Stimulated activated CD4-positive, alpha-beta T cell treated with anti-CD3 and anti-CD28 coated beads, Interleukin-12 subunit alpha, Interleukin-12 subunit beta, amount 100 ng/mL, for 48 hours (primary cell): ENCODE data around the gene SHROOM1.

Source experiments
- DNase-seq, 3 donors: peaks; one replicate each; pipeline ENCODE4 v3.0.0-alpha.2; 2020; ENCODE audit warnings: low read depth in 2 of 3, low spot score in 1 of 3

Gene SHROOM1

DNA sequence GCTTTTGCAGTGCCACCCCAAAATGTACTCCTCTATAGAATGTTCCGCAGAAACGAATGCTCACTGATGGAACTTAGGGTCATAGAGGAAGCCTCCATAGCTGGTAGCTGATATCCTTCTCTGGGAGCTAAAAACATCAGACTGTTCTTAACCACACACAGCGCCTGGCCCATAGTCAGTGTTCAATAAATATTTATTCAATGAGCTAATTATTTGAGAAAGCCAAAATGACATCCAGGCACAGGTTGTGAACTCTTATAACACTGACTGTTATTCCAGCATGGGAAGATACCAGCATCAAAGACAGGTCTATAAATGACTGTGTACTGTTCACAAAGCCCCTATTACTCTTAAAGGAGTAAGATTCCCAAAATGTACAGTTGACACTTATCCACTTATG lies 22.9 kb upstream of the SHROOM1 start:
- no peak for DNase-seq

DNA sequence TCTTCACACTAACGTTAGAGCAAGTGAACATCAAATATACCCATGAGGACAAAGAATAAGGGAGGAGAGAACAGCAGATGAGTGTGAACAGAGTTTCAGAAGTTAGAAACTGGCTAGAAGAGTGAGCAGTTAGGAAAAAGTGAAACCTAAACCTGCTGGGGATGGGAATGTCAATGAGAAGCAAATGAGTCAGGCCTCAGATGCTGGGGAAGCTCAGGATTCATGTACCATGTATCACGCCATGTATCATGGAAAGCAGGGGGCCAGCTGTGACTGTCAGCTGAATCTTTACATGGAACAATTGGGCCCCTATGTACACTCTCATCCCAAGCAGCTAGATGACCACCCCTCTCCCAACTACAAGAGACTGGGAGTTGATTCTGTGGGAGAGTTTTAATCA lies 19.6 kb upstream of the SHROOM1 start:
- DNase-seq = no peak

DNA sequence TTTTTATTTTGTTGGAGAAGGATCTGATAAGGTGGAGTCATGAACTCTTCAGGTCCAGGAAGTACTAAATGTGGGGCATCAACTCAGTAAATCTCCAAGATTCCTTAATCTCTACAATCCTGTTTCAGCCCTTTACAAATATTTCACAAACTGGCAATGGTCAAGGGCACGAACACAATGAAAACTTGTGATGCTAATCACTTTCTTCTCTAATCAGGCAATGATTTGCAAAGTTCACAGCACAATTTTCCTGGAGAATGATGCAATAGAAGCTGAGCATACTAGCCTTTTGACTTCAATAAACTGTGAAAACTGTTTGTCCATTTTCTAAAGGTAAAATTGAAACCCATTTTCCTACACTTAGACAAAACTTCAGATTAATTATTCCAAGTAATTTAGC lies 18.9 kb upstream of the SHROOM1 start:
- DNase-seq = no peak

DNA sequence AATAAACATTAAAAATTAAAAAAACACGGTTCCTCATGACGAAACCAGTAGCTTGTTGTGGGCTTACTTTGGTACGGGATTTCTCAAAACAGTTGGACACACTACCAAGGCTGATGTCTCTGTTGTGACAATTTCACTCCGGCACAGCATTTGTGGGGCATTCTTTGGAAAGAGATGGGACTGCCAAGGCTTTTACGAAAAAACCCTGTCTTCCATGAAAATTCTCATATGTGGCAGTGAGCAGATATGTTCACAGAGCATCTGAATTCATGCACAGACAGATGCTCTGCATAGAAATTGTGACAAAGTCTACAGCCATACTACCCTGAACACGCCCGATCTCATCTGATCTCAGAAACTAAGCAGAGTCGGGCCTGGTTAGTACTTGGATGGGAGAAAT lies 17.8 kb upstream of the SHROOM1 start:
- DNase-seq = no peak

DNA sequence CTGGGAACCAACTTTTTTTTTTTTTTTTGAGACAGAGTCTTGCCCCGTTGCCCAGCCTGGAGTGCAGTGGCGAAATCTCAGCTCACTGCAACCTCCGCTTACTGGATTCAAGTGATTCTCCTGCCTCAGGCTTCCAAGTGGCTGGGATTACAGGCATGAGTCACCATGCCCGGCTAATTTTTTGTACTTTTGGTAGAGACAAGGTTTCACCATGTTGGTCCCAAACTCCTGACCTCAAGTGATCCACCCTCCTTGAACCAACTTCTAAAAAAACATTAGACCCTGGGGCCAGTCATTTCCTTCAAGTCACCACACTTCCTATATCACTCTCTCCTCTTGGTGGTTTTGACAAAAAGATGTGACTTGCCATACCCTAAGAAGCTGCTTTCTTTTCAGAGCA lies 10.9 kb upstream of the SHROOM1 start:
- no peak for DNase-seq

DNA sequence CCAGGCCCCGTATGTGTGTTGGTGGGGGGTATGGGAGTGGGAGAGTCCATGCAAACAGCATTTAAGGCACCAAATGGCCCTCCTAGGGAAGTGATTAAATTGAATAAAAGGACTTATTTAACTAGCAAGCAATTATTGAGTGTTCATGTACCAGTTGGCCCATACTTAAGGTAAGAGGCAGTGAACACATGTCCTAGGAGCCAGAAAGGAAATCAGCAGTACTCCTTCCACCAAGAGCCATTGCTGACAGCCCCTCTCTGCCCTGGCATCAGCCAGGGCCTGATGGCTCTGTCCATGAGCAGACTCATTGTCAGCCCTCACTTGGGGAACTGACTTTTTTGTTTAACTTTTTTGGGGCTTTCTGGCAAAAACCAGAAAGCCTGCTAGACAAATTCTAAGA lies 10.4 kb upstream of the SHROOM1 start:
- no peak for DNase-seq

DNA sequence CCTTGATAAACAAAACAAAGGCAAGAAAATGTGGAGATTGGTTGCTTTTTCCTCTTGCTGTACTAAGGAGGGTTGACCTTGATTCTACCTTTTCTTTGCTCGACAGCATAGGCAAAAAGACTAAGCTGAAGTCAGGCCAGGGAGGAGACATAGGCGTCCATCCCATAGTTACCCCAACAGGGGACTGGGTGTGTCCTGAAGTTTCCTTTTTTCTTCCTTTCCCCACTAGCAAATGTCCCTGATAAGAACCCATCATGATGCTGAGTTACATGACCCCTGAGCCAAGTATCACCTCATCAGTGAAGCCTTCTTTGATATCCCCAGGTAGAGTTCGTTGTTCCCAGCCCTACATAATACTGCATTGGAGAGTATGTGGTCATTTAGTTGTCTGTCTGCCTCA lies 9.9 kb upstream of the SHROOM1 start:
- DNase-seq = no peak

DNA sequence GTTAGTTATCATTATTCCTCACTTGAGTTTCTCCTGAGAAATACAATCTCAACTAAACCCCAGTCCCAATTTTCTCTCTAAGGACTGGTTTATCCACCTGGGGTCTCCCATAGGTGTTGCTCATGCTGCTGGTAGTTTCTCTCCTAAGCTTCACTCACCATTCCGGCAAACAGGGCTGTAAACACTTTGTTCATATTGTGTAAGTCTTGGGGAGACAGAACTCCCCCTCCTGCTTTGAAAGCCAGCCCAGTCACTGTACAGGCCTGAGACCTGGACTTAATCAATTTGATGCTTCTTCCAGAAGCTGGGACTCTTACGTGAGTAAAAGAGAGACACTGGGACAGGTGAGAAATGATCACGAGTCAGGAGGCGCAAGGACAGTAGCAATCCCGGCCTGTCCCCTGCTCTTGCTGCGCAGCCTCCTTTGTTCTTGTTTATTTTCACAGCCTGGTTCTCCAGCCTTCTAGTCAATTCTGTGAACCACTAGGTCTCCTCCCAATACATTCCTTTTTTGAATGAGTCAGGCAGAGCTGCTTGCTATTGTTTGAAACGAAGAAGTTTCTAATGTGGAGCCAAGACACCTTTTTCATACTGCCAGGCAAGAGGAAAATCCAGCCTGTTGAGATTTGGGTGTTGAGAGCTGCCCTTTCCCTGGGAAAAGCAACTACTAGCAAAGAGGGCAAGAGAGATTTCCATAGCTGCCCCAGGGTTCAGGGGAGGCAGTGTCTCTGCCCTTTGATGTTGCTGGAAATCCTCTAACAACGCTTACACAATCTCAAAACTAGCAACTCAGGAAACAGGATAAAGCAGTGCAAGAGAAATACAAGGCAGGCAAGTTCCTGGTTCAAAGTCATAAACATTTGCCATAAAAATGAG lies 9.2 kb upstream of the SHROOM1 start:
- DNase-seq = no peak

DNA sequence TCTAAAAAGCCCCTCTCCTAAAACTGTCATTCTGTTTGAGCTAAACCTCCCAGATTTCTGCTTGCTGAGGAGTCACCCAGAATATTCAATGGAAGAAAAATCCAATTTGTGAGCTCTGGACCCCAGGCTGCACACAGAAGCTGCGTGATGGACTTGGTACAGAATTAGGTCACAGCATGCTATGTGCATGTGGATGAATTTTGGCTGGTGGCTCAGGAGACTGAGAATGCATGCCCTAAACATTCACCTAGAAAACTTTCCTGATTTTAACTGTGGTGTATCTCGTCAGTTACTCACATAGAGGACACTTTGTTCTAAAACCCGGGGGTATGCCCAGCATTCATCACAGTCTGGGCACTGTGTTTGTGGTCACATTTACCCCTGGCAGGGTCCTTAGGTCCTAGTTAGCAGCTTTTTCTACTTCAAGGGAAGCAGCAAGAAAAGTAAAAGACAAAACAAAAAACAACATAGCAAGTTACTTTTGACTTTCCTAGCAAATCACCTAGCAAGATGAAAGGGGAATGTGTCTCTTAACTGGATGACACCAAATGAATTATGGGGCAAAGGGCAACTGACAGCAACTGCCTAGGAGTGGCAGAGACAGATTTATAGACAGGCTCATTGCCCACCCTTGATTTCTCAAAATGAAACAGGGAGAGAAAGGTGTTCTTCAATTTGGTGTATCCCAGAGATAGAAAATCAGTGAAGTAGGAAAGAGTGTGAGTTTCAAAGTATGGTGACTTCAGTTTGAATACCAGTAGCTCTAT lies 8.3 kb upstream of the SHROOM1 start:
- no peak for DNase-seq

DNA sequence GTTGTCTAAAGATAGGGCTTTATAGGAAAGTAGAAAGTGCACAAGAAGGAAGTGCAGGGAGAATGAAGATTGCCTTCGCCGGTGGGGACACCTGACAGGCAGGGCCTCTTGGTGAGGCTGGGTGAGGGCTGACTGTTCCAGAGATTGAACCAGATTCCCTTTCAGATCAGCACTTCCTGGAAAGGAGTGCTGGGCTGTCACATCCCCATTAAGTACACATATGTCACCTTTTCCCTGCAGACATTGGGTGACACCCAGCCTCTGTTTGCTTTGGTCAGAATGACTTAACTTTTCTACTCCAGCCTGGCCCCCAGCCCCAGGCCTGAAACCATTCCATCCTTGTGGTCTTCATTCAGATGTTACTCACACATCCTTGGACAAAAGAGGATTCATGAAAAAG lies 7.4 kb upstream of the SHROOM1 start:
- DNase-seq = no peak

DNA sequence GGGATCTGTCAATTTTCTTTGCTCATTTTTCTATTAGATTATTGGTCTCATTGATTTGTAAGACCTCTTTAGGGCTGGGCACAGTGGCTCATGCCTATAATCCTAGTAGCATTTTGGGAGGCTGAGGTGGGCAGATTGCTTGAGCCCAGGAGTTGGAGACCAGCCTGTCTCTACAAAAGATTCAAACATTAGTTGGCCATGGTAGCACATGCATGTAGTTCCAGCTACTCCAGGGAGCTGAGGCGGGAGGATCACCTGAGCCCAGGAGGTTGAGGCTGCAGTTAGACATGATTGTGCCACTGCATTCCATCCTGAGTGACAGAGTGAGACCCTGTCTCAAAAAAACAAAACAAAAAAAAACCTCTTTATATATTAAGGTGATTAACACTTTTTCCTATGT lies 6.4 kb upstream of the SHROOM1 start:
- no peak for DNase-seq

DNA sequence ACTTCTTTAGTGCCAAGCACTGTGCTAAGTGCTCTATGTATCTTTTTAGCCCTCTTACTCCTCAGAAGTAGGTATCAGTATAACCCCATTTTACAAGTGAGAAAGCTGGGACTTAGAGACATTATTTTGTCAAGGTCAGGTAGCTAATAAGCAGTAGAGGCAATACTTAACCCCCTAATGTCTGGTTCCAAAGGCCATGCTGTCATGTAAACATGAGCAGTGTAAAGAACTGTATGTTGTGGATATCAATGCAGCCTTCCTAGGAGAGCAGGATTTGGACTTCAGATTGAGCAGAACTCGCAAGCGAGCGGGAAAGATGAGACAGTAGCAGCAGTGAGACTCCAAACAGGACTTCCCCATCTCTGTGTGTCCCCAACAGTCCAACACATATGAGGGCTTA lies 3.6 kb upstream of the SHROOM1 start:
- DNase-seq = no peak

DNA sequence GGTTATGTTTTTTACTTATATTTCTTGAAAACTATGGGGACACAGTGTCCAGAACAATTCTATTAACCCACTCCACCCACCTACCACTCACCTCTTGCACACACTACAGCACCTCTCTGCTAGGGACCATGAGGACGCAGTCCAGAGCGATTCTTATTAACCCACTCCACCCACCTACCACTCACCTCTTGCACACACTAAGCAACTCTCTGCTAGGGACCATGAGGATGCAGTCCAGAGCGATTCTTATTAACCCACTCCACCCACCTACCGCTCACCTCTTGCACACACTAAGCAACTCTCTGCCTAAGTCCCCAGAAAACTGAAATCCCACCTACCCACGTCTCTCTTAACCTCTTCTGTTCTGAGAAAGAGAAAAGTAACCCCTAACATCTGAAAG lies 2.2 kb upstream of the SHROOM1 start:
- no peak for DNase-seq

DNA sequence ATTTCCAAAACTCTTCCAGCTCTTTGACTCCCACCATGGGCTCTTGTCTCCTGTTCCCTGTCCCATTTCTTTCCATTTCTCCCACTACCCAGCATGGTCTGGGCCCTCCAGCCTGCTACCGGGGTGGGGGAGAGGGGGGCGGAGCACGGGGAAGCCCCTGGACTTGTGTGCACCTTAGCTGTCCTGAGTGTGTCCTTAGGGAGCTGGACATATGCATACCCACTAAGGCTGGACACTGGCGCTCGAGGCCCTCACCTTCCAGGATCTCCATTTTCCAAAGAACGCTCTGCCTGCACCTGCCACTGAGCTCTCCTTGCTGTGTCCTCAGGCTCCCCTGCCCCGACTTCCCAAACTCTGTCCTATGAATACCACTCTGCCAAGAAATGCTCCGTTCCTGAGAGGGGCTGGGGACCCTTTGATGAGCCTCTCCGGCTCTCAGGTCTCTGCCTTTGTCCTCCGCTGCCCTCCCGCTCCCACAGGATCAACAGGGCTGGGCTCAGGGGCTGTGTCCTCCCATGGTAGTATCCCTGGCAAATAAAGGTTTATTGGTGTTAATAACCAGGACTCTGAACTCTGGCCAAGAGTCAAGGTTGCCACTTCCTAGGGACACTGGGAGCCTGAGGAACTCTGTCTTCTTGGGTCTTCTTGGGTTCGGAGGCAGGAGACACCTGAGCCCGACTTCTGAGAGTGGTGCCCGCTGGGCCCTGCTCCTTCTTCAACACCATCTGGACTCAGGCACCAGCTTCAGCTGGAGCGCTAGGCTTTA lies 831 bp upstream of the SHROOM1 start:
- no peak for DNase-seq

DNA sequence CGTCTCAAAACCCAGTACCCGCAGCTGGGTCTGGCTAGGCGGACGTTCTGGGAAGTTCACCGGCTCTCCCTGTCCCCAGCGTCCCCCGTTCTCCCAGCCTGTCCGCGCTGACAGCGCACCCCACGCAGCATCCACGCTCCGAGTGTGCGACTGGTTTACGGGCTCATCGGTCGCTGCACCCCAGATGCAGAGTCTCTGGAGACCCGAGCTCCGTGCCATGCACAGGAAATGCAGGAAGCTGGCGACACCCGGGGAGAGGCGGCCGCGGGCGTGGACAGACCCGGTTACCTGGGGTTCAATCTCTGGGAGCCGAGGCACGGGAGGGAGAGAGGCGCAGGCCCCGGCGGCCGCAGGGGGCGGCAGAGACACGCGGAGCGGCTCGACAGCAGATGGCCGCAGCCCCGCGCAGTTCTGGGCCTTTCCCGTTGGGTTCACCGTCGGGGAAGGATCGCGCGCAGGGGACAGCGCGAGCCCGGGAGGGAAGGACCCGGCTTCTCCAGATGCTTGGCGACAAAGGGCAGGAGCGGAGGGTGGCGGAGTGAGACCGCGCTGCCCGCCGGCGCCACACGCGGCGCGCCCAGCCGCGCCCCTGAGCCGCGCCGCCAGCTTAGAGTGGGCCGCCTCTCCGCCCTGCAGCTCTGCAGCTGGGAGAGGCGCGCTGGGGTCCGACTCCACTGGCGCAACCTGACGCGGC lies 558 bp downstream of the SHROOM1 start:
- DNase-seq = peak; percentile 34 to 67 (median 58)

DNA sequence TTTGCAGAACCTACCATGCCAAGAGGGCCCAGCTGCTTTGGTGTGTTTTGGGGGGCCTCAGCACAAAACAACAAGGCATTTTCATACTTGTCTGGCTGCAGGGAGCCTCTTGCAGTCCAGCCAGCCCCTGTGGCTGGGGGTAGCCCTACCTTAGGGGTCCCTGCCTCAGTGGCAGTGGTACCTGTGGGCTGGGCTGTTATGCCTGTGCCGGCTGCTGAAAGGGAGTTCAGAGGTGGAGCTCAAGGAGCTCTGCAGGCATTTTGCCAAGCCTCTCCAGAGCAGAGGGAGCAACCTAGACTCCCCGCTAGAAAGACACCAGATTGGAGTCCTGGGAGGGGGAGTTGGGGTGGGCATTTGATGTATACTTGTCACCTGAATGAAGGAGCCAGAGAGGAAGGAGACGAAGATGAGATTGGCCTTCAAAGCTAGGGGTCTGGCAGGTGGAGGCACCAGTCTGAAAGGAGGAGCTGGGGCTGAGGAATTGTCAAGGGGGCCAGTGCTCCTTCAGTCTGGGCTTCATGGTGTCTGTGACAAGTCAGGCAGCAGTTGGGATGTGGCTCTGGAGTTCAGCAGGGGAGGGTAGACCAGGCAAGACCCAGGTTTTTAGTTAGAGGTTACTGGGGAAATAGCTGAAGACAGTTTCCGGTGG lies 1.5 kb downstream of the SHROOM1 start:
- DNase-seq = no peak

DNA sequence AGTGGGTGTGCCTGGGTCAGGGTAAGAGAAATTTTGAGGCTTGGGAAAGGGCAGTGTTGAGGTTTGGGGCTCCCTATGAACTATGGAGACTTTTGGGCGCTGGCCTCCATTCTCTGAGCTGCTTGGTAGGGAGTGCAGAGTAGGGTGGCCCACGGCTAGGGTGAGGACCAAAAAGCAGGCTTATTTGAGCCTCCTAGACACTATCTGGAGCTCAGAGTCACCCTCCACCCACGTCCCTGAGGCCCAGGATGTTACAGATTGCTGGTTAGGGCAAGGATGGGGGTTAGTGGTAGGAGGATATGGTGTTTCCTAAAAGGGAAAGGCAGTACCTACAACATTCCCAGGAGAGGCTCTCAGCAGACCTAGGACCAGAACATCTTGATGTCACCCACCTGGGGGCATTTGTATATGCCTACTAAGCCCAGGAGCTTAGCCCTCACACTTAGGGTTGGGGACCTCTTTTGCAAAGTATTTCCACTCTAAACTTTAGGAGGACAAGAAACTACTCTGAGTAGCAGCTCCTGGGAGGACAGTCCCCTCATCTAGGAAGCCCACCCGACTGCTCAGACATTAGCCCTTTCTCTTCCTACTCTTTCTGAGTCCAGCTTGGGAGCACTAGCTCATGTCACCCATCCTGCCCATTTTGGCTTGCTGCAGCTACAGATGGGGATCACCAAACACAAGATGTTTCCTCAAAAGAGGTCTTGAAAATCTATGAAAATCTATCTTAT lies 2.3 kb downstream of the SHROOM1 start:
- no peak for DNase-seq

DNA sequence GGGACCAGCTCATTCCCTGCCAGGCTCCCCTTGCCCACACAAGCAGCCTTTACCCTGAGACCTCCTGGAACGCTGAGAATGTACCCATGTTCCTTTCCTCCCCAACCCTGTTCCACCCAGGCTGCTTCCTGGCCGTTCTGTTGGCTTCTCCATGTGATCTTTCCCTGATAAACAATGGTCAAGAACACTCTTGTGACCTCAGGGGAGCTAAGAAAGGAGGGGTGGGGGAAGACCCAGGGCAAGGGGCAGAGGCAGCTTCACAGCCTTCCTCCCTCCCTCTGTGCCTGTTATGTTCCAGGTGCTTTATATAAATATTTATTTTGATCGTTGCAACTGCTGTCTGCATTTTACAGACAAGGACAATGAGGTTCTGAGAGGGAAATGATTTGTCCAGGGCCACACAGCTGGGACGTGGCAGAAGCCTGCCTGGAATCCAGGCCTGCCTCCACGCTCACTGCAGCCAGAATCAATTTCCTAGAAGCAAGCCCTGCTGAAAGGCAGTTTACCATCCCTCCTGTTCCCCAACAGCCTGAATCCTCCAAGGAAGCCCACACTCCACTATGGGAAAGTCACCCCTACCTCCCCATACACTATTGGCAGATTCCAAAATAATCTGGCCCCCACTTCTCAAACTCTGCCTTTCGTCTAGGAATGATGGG lies 3.9 kb downstream of the SHROOM1 start:
- DNase-seq = no peak

DNA sequence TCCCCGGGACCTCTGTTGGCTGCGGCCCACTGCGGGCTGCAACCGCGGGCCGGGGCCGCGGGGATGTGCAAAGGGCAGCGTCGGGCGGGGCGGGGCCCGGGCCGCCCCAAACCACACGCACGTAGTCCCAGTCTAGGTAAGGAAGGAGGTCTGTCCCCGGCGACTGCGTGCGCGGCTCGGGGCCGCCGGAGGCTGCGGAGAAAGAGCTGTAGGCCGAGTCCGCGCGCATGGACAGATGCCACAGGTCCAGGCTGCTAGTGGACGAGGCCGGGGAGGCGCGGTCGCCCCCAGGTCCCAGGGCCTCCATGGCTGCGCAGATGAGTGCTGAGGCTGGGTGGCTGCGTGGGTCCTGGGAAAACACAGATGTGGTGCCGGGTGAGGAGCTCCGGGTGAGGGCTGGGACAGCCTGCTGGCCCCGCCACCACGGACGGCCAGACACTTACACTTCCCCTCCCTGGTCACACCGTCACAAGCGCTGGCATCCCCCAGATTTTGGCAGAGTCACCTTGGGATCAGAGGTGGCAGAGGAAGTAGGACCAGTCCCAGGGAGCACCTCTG lies 4.5 kb downstream of the SHROOM1 start:
- no peak for DNase-seq
